ENCODE results near the gene HELZ.

GRCh38 chr17:67276075-67276474, 31.1 kb upstream of the HELZ start:
- TF ChIP-seq EZH2 (IDR thresholded peaks at IDR 0.05; ENCODE audit: insufficient read depth, poor library complexity, severe bottlenecking) (no peak), EZH2phosphoT487 (IDR thresholded peaks at IDR 0.05; ENCODE audit: insufficient read depth, low read depth) (no peak)
